Epithelial cell of proximal tubule (primary cell): ENCODE data around the gene TBXA2R. TPM values are rescaled to one million over a fixed set of nuclear protein-coding genes. Genes with fewer than 3 reads are reported as not detected.
A peak's percentile ranks its signal among the peaks of the same experiment; 100 is the strongest.
"Not testable (repeated sequence)": the region's sequence is repeated elsewhere in the genome, so short reads cannot be mapped to it uniquely, and the experiment has no call there.

Source experiments
- DNase-seq: peaks from one replicate; pipeline ENCODE4 v3.0.0-alpha.2; 2011; ENCODE audit warnings: low read depth
- H3K4me3 ChIP-seq: 2 replicates; pipeline ENCODE4 v1.5.1; 2011; ENCODE audit warnings: low read depth, mild to moderate bottlenecking, low read length
- CTCF ChIP-seq: conservative IDR thresholded peaks from 2 replicates; pipeline ENCODE4 v1.5.1; 2012; ENCODE audit warnings: low read depth, mild to moderate bottlenecking, low read length
- total RNA-seq: library from RNA; depleted of rRNA; stranded (reverse); fragments of >200 nt; gene quantifications from 2 replicates; pipeline ENCODE4 v1.2.3, GENCODE V29; 2015

The TBXA2R gene
- total RNA-seq, 1 donor from 2014 or later: 0.17 TPM

GRCh38 chr19:3632739-3633558 is 26.3 kb upstream of the TBXA2R start:
- no peak for TF ChIP-seq CTCF
- DNase-seq: no peak
- no peak overlapping the region for H3K4me3 ChIP-seq

DNA sequence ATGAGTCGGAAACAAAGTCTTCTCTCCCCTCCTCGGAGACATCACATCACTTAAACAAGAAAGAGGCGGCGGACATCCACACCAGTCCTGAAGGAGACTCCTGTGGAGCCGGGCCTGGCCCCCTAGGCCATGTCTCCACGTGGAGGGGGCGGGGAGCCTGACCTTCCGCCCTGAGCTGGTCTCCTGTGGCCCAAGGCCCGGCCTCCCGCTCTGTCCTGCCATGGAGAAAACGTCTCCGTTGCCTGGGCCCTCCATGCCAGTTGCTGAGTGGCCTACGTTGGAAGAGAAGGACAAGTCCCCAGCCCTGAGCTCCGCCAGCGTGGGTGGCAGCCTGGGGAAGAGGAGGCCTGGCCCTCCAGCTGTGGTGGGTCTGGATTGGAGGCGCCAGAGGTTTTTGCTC is 25.4 kb upstream of the TBXA2R start:
- no peak overlapping the region for H3K4me3 ChIP-seq
- no peak for TF ChIP-seq CTCF
- no peak for DNase-seq

GRCh38 chr19:3631053-3631861 is 24.6 kb upstream of the TBXA2R start:
- DNase-seq: no peak
- H3K4me3 ChIP-seq: no peak overlapping the region
- no peak for TF ChIP-seq CTCF

DNA sequence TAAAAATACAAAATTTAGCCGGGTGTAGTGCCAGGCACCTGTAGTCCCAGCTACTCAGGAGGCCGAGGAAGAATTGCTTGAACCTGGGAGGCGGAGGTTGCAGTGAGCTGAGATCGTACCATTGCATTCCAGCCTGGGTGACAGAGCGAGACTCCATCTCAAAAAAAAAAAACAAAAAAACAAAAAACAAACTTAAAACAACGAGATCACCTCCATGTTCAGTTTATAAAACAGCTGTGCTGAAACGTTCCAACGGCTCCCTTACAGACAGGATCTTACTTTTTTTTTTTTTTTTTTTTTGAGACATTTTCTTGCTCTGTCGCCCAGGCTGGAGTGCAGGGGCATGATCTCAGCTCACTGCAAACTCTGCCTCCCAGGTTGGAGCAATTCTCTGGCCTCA is 22.1 kb upstream of the TBXA2R start:
- not testable (repeated sequence) for H3K4me3 ChIP-seq, DNase-seq

- H3K4me3 ChIP-seq: peak overlapping the region; percentile 9
- no peak for DNase-seq
- TF ChIP-seq CTCF: no peak
Observed at GRCh38 chr19:3627351-3627723, 20.7 kb upstream of the TBXA2R start.

DNA sequence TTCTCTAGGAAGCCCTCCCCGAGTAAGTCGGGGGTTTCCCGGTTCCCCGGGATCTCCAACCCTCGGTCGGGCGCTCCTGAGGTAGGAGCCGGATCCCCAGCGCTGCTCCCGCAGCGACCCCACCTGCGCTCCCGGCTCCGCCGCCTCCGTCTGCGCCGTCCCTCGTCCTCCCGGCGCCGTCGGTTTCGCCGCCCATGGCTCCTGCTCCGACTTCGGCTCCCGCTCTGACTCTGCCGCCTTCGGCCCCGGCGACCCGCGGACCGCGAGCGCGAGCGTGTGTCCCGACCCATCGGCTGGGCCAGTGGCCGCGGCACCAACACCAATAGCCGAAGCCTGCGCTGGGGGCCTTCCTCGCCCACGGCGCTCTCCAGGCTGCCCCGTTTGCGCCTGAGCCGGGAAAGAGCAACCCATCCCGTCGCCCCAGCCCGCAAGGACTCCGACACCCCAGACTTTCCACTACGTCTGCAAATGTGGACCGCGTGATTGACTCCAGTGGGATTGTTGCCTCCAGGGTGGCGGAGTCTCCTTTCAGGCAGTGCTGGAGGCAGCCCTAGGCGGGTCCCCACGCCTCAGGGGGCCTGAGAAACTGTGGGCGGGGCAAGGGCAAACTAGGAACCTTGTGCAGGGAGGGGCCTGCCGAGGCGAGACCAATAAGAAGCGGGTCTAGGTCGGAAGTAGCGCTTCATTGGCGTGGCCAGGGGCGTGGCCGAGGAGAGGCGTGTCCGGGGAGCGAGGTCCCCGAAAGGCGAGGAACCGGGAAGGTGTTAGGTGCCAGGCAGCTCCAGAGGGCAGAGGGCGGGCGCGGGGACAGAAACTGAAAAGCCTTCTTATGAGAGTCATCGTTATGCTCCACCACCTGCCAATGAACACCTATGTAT is 20.0 kb upstream of the TBXA2R start, which contains the start of gene CACTIN:
Gene CACTIN (minus strand): TSS at position 318 of the 878 bp plus-strand sequence. CDS start 28 bp downstream, at position 290.
- peak; percentile 72 for DNase-seq
- TF ChIP-seq CTCF: no peak
- peak within 1 kb of the TSS; percentile 97 for H3K4me3 ChIP-seq

- peak overlapping the region; percentile 97 for H3K4me3 ChIP-seq
- DNase-seq: no peak
- TF ChIP-seq CTCF: no peak
Observed at GRCh38 chr19:3625996-3626472, 19.4 kb upstream of the TBXA2R start.
